ENCODE results near the gene ZNF821.

GRCh38 chr16:71865173-71865863 lies 18.7 kb downstream of the ZNF821 start:
- TF ChIP-seq CTCF (IDR thresholded peaks at IDR 0.05; ENCODE audit: insufficient read depth, low read depth, low read length) (no peak), EZH2 (IDR thresholded peaks at IDR 0.05; ENCODE audit: insufficient read depth, low read length) (no peak)
